WTC11 (cell line): ENCODE results near the gene YAP1. TPM values are rescaled to one million over a fixed set of nuclear protein-coding genes. Genes with fewer than 3 reads are reported as not detected.

ENCODE experiments used
- ATAC-seq: fragments of 200-7000 bp; cut with Tn5 transposase; 2 replicates; pipeline ENCODE4 v1.10.0; 2021; ENCODE audit warnings: mild to moderate bottlenecking, moderate library complexity
- CTCF ChIA-PET: fragments of 300-600 bp; sonication (Branson Sonifier 250); formaldehyde crosslinking; loops from one replicate; lab custom pipeline; 2021; ENCODE audit warnings: antibody characterized with exemption; lab: Charles Lee
- POLR2A ChIA-PET: fragments of 350-600 bp; sonication (Branson Sonifier 250); formaldehyde crosslinking; loops from one replicate; lab custom pipeline; 2021; ENCODE audit warnings: antibody characterized with exemption; lab: Charles Lee
- DNase-seq: peaks from one replicate; pipeline ENCODE4 v3.0.0; 2021; ENCODE audit warnings: low spot score
- H3K27ac Mint-ChIP-seq: 2 replicates; pipeline ENCODE4 v1.8.0; 2021; ENCODE audit warnings: mixed read lengths
- H3K27me3 Mint-ChIP-seq: 2 replicates; pipeline ENCODE4 v1.8.0; 2021; ENCODE audit warnings: low read depth, mild to moderate bottlenecking, moderate library complexity, mixed read lengths
- H3K36me3 Mint-ChIP-seq: 2 replicates; pipeline ENCODE4 v1.8.0; 2021; ENCODE audit warnings: mixed read lengths
- H3K4me1 Mint-ChIP-seq: 2 replicates; pipeline ENCODE4 v1.8.0; 2022; ENCODE audit warnings: mixed read lengths
- H3K4me3 Mint-ChIP-seq: 2 replicates; pipeline ENCODE4 v1.8.0; 2021; ENCODE audit warnings: mild to moderate bottlenecking, moderate library complexity, mixed read lengths
- H3K9me3 Mint-ChIP-seq: 2 replicates; pipeline ENCODE4 v1.8.0; 2021; ENCODE audit warnings: mixed read lengths
- EMX1 ChIP-seq: fragments of 250-450 bp; sonication (Bioruptor Pico); IDR thresholded peaks from 2 replicates; pipeline ENCODE4 v1.8.0; 2021; ENCODE audit warnings: mild to moderate bottlenecking
- GABPB1 ChIP-seq: sonication (generic); formaldehyde crosslinking; IDR thresholded peaks from 2 replicates; pipeline ENCODE4 v1.8.1; 2023; ENCODE audit warnings: mild to moderate bottlenecking, missing genetic modification reagents
- IRF2 ChIP-seq: sonication (generic); formaldehyde crosslinking; IDR thresholded peaks from 2 replicates; pipeline ENCODE4 v1.8.0; 2022; ENCODE audit warnings: low read depth, missing genetic modification reagents, borderline replicate concordance
- NR2C2 ChIP-seq: sonication (generic); formaldehyde crosslinking; IDR thresholded peaks from 2 replicates; pipeline ENCODE4 v1.8.0; 2022; ENCODE audit warnings: mild to moderate bottlenecking, missing genetic modification reagents
- SMAD3 ChIP-seq: sonication (generic); formaldehyde crosslinking; IDR thresholded peaks from 2 replicates; pipeline ENCODE4 v1.8.0; 2022; ENCODE audit warnings: missing genetic modification reagents, mild to moderate bottlenecking, borderline replicate concordance
- SOX15 ChIP-seq: fragments of 250-450 bp; sonication (Bioruptor Pico); IDR thresholded peaks from 2 replicates; pipeline ENCODE4 v1.9.0; 2021; ENCODE audit warnings: mild to moderate bottlenecking
- TCF7 ChIP-seq: sonication (generic); formaldehyde crosslinking; IDR thresholded peaks from 2 replicates; pipeline ENCODE4 v1.8.0; 2022; ENCODE audit warnings: mild to moderate bottlenecking, low read depth, missing genetic modification reagents, moderate library complexity
- ZNF317 ChIP-seq: sonication (generic); formaldehyde crosslinking; IDR thresholded peaks from 2 replicates; pipeline ENCODE4 v1.8.1; 2023; ENCODE audit warnings: low read depth, mild to moderate bottlenecking, moderate library complexity, missing genetic modification reagents, borderline replicate concordance
- total RNA-seq: library from RNA; stranded (reverse); gene quantifications from 3 replicates; pipeline ENCODE4 v1.2.3, GENCODE V29; 2021
- TF ChIP-seq, protein P1 (sequence below): fragments of 250-450 bp; sonication (Bioruptor Pico); IDR thresholded peaks from 2 replicates; pipeline ENCODE4 v1.9.0; 2021; ENCODE audit warnings: mild to moderate bottlenecking
- TF ChIP-seq, protein P2 (sequence below): sonication (generic); formaldehyde crosslinking; IDR thresholded peaks from 2 replicates; pipeline ENCODE4 v1.8.0; 2022; ENCODE audit warnings: missing genetic modification reagents
- TF ChIP-seq, protein P3 (sequence below): sonication (generic); formaldehyde crosslinking; IDR thresholded peaks from 2 replicates; pipeline ENCODE4 v1.8.1; 2023; ENCODE audit warnings: mild to moderate bottlenecking, missing genetic modification reagents, moderate library complexity
- TF ChIP-seq, protein P4 (sequence below): sonication (generic); formaldehyde crosslinking; IDR thresholded peaks from 2 replicates; pipeline ENCODE4 v1.8.1; 2023; ENCODE audit warnings: mild to moderate bottlenecking, missing genetic modification reagents
- TF ChIP-seq, protein P5 (sequence below): sonication (generic); formaldehyde crosslinking; IDR thresholded peaks from 2 replicates; pipeline ENCODE4 v1.8.0; 2022; ENCODE audit warnings: mild to moderate bottlenecking, missing genetic modification reagents
- TF ChIP-seq, protein P6 (sequence below): sonication (generic); formaldehyde crosslinking; IDR thresholded peaks from 2 replicates; pipeline ENCODE4 v1.8.1; 2023; ENCODE audit warnings: mild to moderate bottlenecking, missing genetic modification reagents, moderate library complexity

The YAP1 gene
- total RNA-seq, 1 experiment from 2014 or later: 88.7 TPM

DNA sequence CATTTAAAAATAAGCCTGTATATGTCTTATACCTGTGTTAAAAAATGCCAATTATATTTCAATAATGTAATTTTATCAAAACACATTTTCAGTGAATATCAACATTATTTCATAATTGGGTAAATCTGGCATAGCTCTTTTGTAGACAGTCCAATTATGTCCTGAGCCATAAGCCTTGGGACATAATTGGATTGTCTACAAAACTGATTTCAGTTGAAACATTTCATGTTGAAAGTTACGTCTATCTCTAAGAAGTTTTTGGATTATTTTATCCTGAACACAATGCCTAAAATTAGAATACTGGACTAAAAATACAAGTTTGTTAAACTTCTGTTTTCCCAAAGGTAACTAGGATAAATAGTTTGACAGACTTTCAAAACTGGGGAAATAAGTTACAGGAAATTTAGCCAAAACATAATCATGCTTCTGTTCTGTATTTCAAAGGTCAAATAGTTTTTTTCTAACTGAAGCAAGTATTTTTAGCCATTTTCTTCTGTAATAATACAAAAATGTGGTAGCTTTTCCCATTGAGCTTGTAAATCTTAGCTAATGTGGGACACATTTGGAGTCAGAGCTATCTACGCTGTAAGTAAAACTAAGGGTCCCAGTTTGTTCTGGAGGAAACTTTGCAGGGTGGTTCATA lies 106.3 kb downstream of the YAP1 start:
- peaks cover 32% of the 10 kb centered on the region for H3K36me3 Mint-ChIP-seq
- no peaks in the 10 kb centered on the region for H3K27me3 Mint-ChIP-seq
- TF ChIP-seq ZNF317 (CRISPR knock-in tag): no peak
- TF ChIP-seq SMAD3: no peak
- TF ChIP-seq, protein P1, sequence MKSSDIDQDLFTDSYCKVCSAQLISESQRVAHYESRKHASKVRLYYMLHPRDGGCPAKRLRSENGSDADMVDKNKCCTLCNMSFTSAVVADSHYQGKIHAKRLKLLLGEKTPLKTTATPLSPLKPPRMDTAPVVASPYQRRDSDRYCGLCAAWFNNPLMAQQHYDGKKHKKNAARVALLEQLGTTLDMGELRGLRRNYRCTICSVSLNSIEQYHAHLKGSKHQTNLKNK (CRISPR knock-in tag): no peak
- TF ChIP-seq, protein P2, sequence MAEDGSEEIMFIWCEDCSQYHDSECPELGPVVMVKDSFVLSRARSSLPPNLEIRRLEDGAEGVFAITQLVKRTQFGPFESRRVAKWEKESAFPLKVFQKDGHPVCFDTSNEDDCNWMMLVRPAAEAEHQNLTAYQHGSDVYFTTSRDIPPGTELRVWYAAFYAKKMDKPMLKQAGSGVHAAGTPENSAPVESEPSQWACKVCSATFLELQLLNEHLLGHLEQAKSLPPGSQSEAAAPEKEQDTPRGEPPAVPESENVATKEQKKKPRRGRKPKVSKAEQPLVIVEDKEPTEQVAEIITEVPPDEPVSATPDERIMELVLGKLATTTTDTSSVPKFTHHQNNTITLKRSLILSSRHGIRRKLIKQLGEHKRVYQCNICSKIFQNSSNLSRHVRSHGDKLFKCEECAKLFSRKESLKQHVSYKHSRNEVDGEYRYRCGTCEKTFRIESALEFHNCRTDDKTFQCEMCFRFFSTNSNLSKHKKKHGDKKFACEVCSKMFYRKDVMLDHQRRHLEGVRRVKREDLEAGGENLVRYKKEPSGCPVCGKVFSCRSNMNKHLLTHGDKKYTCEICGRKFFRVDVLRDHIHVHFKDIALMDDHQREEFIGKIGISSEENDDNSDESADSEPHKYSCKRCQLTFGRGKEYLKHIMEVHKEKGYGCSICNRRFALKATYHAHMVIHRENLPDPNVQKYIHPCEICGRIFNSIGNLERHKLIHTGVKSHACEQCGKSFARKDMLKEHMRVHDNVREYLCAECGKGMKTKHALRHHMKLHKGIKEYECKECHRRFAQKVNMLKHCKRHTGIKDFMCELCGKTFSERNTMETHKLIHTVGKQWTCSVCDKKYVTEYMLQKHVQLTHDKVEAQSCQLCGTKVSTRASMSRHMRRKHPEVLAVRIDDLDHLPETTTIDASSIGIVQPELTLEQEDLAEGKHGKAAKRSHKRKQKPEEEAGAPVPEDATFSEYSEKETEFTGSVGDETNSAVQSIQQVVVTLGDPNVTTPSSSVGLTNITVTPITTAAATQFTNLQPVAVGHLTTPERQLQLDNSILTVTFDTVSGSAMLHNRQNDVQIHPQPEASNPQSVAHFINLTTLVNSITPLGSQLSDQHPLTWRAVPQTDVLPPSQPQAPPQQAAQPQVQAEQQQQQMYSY (CRISPR knock-in tag): no peak
- no peak for TF ChIP-seq NR2C2 (CRISPR knock-in tag)
- no peak for TF ChIP-seq EMX1 (CRISPR knock-in tag)
- TF ChIP-seq IRF2 (CRISPR knock-in tag): no peak
- TF ChIP-seq, protein P3, sequence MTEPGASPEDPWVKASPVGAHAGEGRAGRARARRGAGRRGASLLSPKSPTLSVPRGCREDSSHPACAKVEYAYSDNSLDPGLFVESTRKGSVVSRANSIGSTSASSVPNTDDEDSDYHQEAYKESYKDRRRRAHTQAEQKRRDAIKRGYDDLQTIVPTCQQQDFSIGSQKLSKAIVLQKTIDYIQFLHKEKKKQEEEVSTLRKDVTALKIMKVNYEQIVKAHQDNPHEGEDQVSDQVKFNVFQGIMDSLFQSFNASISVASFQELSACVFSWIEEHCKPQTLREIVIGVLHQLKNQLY (CRISPR knock-in tag): no peak
- TF ChIP-seq TCF7 (CRISPR knock-in tag): no peak
- TF ChIP-seq, protein P4, sequence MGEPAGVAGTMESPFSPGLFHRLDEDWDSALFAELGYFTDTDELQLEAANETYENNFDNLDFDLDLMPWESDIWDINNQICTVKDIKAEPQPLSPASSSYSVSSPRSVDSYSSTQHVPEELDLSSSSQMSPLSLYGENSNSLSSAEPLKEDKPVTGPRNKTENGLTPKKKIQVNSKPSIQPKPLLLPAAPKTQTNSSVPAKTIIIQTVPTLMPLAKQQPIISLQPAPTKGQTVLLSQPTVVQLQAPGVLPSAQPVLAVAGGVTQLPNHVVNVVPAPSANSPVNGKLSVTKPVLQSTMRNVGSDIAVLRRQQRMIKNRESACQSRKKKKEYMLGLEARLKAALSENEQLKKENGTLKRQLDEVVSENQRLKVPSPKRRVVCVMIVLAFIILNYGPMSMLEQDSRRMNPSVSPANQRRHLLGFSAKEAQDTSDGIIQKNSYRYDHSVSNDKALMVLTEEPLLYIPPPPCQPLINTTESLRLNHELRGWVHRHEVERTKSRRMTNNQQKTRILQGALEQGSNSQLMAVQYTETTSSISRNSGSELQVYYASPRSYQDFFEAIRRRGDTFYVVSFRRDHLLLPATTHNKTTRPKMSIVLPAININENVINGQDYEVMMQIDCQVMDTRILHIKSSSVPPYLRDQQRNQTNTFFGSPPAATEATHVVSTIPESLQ: no peak
- TF ChIP-seq GABPB1 (CRISPR knock-in tag): no peak
- no peak for TF ChIP-seq SOX15 (CRISPR knock-in tag)
- TF ChIP-seq, protein P5, sequence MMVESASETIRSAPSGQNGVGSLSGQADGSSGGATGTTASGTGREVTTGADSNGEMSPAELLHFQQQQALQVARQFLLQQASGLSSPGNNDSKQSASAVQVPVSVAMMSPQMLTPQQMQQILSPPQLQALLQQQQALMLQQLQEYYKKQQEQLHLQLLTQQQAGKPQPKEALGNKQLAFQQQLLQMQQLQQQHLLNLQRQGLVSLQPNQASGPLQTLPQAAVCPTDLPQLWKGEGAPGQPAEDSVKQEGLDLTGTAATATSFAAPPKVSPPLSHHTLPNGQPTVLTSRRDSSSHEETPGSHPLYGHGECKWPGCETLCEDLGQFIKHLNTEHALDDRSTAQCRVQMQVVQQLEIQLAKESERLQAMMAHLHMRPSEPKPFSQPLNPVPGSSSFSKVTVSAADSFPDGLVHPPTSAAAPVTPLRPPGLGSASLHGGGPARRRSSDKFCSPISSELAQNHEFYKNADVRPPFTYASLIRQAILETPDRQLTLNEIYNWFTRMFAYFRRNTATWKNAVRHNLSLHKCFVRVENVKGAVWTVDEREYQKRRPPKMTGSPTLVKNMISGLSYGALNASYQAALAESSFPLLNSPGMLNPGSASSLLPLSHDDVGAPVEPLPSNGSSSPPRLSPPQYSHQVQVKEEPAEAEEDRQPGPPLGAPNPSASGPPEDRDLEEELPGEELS (CRISPR knock-in tag): no peak
- TF ChIP-seq, protein P6, sequence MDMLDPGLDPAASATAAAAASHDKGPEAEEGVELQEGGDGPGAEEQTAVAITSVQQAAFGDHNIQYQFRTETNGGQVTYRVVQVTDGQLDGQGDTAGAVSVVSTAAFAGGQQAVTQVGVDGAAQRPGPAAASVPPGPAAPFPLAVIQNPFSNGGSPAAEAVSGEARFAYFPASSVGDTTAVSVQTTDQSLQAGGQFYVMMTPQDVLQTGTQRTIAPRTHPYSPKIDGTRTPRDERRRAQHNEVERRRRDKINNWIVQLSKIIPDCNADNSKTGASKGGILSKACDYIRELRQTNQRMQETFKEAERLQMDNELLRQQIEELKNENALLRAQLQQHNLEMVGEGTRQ (CRISPR knock-in tag): no peak
- peaks cover 13% of the 10 kb centered on the region for H3K4me1 Mint-ChIP-seq
- CTCF ChIA-PET: no interaction called here
- POLR2A ChIA-PET: no interaction called here
- DNase-seq (no peak), ATAC-seq (no peak)
- no peak overlapping the region for H3K27ac Mint-ChIP-seq
- no peaks in the 10 kb centered on the region for H3K9me3 Mint-ChIP-seq
- no peak overlapping the region for H3K4me3 Mint-ChIP-seq
